ENCODE measurements around the gene BID. TPM values are rescaled to one million over a fixed set of nuclear protein-coding genes. Genes with fewer than 3 reads are reported as not detected.

The BID gene
- total RNA-seq, 1 donor = 44.3 TPM

- no peaks in the 10 kb centered on the region for H3K27me3 ChIP-seq (ENCODE audit: insufficient read depth, low read length)
- no peaks in the 10 kb centered on the region for H3K9me3 ChIP-seq (ENCODE audit: low read depth, low read length)
- H3K4me3 ChIP-seq (ENCODE audit: low read length) = no peak overlapping the region
- H3K4me1 ChIP-seq (ENCODE audit: insufficient read depth, low read length) = no peaks in the 10 kb centered on the region
Measured at GRCh38 chr22:17748555-17749353, 25.5 kb downstream of the BID start.

GRCh38 chr22:17746916-17747315 lies 27.4 kb downstream of the BID start:
- Histone ChIP-seq H3K9me3 (ENCODE audit: low read depth, low read length) (no peaks in the 10 kb centered on the region), H3K4me3 (ENCODE audit: low read length) (no peak overlapping the region), H3K27me3 (ENCODE audit: insufficient read depth, low read length) (no peaks in the 10 kb centered on the region), H3K4me1 (ENCODE audit: insufficient read depth, low read length) (no peaks in the 10 kb centered on the region)

GRCh38 chr22:17744430-17744829 lies 29.8 kb downstream of the BID start:
- no peaks in the 10 kb centered on the region for H3K9me3 ChIP-seq (ENCODE audit: low read depth, low read length)
- no peaks in the 10 kb centered on the region for H3K27me3 ChIP-seq (ENCODE audit: insufficient read depth, low read length)
- no peaks in the 10 kb centered on the region for H3K4me1 ChIP-seq (ENCODE audit: insufficient read depth, low read length)
- H3K4me3 ChIP-seq (ENCODE audit: low read length) = no peak overlapping the region

- Histone ChIP-seq H3K4me1 (ENCODE audit: insufficient read depth, low read length) (no peaks in the 10 kb centered on the region), H3K4me3 (ENCODE audit: low read length) (no peak overlapping the region), H3K27me3 (ENCODE audit: insufficient read depth, low read length) (no peaks in the 10 kb centered on the region), H3K9me3 (ENCODE audit: low read depth, low read length) (no peaks in the 10 kb centered on the region)
Measured at GRCh38 chr22:17743661-17744411, 30.4 kb downstream of the BID start.

- Histone ChIP-seq H3K4me1 (ENCODE audit: insufficient read depth, low read length) (no peaks in the 10 kb centered on the region), H3K4me3 (ENCODE audit: low read length) (no peak overlapping the region), H3K9me3 (ENCODE audit: low read depth, low read length) (no peaks in the 10 kb centered on the region), H3K27me3 (ENCODE audit: insufficient read depth, low read length) (no peaks in the 10 kb centered on the region)
Measured at GRCh38 chr22:17742527-17742902, 31.8 kb downstream of the BID start.

- H3K27me3 ChIP-seq (ENCODE audit: insufficient read depth, low read length) = no peaks in the 10 kb centered on the region
- no peaks in the 10 kb centered on the region for H3K9me3 ChIP-seq (ENCODE audit: low read depth, low read length)
- H3K4me3 ChIP-seq (ENCODE audit: low read length) = no peak overlapping the region
- no peaks in the 10 kb centered on the region for H3K4me1 ChIP-seq (ENCODE audit: insufficient read depth, low read length)
Measured at GRCh38 chr22:17741866-17742526, 32.3 kb downstream of the BID start.

GRCh38 chr22:17739196-17739975 lies 34.9 kb downstream of the BID start:
- H3K4me1 ChIP-seq (ENCODE audit: insufficient read depth, low read length) = peaks cover 6% of the 10 kb centered on the region
- no peaks in the 10 kb centered on the region for H3K9me3 ChIP-seq (ENCODE audit: low read depth, low read length)
- no peak overlapping the region for H3K4me3 ChIP-seq (ENCODE audit: low read length)
- no peaks in the 10 kb centered on the region for H3K27me3 ChIP-seq (ENCODE audit: insufficient read depth, low read length)

- H3K4me3 ChIP-seq (ENCODE audit: low read length) = no peak overlapping the region
- H3K9me3 ChIP-seq (ENCODE audit: low read depth, low read length) = no peaks in the 10 kb centered on the region
- H3K27me3 ChIP-seq (ENCODE audit: insufficient read depth, low read length) = no peaks in the 10 kb centered on the region
- H3K4me1 ChIP-seq (ENCODE audit: insufficient read depth, low read length) = peaks cover 9% of the 10 kb centered on the region
Measured at GRCh38 chr22:17738386-17739128, 35.7 kb downstream of the BID start.

- H3K4me1 ChIP-seq (ENCODE audit: insufficient read depth, low read length) = peaks cover 9% of the 10 kb centered on the region
- H3K27me3 ChIP-seq (ENCODE audit: insufficient read depth, low read length) = no peaks in the 10 kb centered on the region
- H3K4me3 ChIP-seq (ENCODE audit: low read length) = no peak overlapping the region
- no peaks in the 10 kb centered on the region for H3K9me3 ChIP-seq (ENCODE audit: low read depth, low read length)
Measured at GRCh38 chr22:17734187-17734586, 40.1 kb downstream of the BID start.

- H3K9me3 ChIP-seq (ENCODE audit: low read depth, low read length) = no peaks in the 10 kb centered on the region
Measured at GRCh38 chr22:17733466-17733865, 40.8 kb downstream of the BID start.

GRCh38 chr22:17732251-17732854 lies 41.9 kb downstream of the BID start:
- no peaks in the 10 kb centered on the region for H3K27me3 ChIP-seq (ENCODE audit: insufficient read depth, low read length)
- H3K9me3 ChIP-seq (ENCODE audit: low read depth, low read length) = no peaks in the 10 kb centered on the region
- peaks cover 10% of the 10 kb centered on the region for H3K4me1 ChIP-seq (ENCODE audit: insufficient read depth, low read length)
- H3K4me3 ChIP-seq (ENCODE audit: low read length) = no peak overlapping the region

More at GRCh38 chr22:17733466-17733865, 40.8 kb downstream of the BID start:
- no peaks in the 10 kb centered on the region for H3K27me3 ChIP-seq (ENCODE audit: insufficient read depth, low read length)
- no peak overlapping the region for H3K4me3 ChIP-seq (ENCODE audit: low read length)
- H3K4me1 ChIP-seq (ENCODE audit: insufficient read depth, low read length) = peaks cover 9% of the 10 kb centered on the region

GRCh38 chr22:17729561-17729960 lies 44.7 kb downstream of the BID start:
- H3K27me3 ChIP-seq (ENCODE audit: insufficient read depth, low read length) = no peaks in the 10 kb centered on the region
- H3K9me3 ChIP-seq (ENCODE audit: low read depth, low read length) = no peaks in the 10 kb centered on the region

GRCh38 chr22:17728786-17729185 lies 45.5 kb downstream of the BID start:
- H3K27me3 ChIP-seq (ENCODE audit: insufficient read depth, low read length) = no peaks in the 10 kb centered on the region
- no peaks in the 10 kb centered on the region for H3K9me3 ChIP-seq (ENCODE audit: low read depth, low read length)
- peaks cover 16% of the 10 kb centered on the region for H3K4me1 ChIP-seq (ENCODE audit: insufficient read depth, low read length)
- no peak overlapping the region for H3K4me3 ChIP-seq (ENCODE audit: low read length)

More at GRCh38 chr22:17729561-17729960, 44.7 kb downstream of the BID start:
- Histone ChIP-seq H3K4me3 (ENCODE audit: low read length) (no peak overlapping the region), H3K4me1 (ENCODE audit: insufficient read depth, low read length) (peaks cover 21% of the 10 kb centered on the region)
